ENCODE results near the gene ERCC4.

ERCC4 gene

DNA sequence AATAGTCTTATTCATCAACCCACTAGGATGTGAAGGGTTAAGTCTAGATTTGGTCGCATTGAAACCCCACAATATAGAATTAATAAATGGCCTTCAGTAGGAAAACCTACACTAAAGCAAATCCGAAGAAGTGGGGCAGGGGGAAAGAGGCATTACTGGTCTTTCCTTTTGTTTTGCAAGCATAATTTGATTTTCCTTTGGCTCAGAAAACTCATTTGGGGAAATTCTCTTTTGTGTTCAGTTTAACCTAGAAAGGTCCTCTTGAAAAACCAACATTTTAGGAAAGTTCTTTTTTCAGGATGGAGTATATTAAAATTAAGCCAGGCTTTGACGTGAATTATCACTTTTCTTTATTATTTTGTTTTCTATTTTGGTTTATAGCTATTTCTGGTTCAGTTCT lies 31.7 kb downstream of the ERCC4 start:
- DNase-seq = no peak

DNA sequence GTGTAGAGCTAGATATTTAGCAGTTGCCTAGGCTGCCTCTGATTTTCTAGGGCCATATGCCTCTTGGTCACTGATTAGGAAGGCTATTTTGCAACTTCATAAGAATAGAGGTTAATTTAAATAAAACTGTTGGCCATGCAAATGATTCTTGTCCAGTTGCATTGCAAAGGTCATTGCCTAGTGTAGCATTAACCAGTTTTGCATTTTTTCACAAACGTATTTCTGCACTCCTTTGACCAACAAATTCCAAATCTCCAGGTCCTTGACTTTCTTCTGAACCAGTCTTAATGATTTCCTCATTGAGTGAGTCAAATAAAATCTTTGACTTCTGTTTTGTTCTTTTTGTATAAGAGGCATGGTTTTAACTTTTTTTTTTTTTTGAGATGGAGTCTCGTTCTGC lies 33.5 kb downstream of the ERCC4 start:
- DNase-seq = no peak

DNA sequence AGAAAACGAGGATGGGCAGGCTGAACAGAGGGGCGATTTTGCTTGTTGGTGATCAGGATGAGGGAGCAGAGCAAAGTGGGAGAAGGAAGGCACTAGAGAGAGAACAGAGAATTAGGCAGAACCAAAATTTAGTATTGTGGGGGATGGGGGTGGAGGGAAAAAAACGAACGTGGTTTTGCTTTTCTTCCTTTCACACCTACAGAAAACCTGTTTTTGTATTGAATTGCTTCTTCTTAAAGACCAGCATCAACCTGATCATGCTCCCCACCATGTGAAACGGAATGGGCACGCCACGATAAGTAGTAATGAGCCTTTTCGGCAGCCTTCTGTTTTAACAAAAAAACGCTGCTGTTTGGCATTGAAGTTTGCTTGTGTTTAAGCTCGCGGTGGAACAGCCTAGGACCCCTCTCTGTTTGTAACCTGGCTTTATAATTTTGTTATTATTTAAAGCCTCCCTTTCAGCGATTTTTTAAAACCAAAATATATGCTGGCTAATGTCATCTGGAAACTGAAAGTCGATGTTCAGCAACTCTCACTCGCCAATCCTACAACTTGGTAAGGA lies 36.8 kb downstream of the ERCC4 start:
- DNase-seq = peak; percentile 4 to 5

DNA sequence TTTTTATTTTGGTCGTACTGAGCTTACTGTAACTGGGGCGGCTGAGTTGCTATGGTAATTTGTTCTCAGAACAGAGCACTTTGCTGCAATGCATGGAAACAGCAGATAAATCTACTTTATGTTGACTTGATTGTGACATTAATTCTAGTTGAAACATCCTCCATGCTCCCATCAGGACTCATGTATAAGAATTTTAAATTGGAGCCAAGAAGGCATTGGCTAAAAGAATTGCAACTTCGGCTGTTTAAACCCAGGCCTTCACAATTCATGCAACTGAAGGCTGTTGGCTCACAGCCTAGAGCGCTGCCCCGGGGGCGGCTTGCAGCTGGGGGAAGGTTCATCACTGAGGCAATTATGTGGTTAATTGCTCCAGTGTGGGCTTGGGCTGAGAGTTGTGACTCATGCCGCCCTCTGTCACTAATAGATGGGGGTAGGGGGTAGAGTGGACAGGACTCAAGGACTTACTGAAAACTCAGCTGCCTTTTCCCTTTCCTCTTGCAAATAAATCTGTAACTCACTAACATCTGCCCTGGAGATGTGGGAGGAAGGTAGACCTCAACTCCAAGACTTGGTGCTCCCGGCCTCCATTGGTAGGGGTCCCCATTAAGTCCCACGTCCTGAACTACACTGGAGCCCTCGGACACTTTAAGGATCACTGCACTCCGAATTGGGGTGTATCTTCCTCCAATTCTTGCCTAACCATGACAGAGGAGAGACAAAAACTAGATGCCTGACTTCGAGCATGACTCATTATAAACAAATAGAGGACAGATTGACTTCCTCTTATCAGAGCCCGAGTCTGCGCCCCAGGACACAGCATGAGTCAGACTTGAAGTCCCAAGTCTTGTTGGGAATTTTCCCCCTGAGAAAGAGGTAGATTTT lies 37.5 kb downstream of the ERCC4 start:
- peak; percentile 13 to 32 for DNase-seq

DNA sequence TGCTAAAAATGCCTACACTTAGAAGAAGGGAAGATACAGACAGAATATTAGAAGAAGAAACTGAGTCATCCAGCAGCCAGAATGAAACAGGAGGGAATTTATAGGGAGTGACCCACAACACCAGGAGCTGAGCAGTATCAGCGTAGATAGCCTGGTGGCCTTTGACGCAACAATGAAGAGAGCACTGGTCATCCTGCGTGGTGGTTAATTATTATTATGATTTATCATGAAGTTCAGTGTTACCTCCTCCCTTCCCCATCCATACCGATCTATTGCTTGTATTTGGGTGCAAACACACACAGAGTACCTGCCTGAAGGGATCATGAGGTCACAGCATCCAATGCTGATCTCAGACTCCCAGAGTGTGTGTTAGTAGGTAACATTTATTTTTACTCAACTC lies 38.5 kb downstream of the ERCC4 start:
- no peak for DNase-seq

DNA sequence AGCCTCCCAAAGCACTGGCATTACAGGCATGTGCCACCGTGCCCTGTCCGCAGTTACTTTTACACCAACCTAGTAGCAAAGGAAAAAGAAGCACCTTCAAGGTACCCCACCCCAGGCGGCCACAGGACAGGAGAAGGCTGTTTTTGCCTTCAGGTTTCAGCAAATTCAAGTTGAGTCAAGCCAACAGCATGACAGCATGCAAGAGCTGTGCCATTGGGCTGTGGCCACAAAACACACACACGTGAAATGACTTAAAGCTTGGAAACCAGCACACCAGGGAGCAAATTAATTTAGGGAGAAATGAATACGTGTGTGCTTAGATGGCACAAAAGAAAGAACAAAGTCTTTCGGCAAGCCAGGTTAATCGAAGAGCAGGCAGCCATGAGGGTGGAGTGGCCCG lies 39.7 kb downstream of the ERCC4 start:
- DNase-seq = no peak

DNA sequence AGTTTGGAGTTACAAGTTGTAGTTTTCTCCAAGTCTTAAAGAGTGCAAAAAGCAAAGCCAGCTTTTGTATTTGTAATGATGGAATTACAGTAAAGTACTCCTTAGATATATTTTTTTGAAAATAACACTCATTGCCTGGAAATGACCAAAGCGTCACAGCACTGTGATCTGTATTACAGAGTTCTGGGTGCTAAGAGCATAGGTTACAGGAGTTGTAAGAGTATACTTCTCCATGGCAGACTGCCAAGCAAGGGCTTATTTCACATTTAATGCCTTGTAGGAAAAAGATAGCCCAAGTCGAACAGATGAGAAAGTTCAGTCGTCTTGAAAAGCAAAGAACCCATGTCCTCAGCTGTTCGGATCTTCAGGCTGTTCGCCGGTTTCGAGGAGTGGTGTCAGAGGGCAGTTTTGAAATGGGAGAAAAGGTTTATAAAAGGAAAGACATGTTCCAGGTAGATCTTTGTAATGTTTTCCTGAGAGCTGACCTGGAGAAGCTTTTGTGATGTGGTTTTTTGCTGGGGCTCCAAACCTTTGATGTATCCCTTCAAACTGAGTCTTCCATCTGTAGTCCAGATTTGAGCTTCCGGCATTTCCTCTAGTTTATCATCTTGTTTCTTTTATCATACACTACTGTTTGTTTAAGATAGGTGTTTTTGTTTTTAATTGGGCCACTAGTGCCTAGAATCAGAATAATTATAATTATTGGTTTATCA lies 41.3 kb downstream of the ERCC4 start:
- no peak for DNase-seq

DNA sequence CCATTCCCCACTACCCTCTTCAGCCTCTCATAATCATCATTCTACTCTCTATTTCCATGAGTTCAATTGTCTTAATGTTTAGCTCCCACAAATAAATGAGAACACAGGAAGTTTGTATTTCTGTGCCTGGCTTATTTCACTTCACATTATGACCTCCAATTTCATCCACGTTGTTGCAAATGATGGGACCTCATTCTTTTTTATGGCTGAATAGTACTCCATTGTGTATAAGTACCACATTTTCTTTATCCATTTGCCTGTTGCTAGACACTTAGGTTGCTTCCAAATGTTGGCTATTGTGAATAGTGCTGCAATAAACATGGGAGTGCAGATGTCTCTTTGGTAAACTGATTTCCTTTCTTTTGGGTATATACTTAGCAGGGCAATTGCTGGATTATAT lies 42.3 kb downstream of the ERCC4 start:
- DNase-seq = no peak

DNA sequence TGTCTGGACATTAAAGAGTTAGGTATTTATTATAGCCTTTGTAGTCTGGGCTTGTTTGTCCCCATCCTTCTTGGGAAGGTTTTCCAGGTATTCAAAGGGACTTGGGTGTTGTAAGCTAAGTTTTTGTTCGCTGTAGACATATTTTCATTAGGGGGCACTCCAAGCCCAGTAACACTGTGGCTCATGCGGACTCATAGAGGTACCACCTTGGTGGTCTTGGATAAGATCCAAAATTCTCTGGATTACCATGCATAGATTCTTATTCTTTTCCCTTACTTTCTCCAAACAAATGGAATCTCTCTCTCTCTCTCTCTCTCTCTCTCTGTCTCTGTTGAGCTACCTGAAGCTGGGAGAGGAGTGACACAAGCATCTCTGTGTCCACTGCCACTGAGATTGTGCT lies 48.9 kb downstream of the ERCC4 start:
- no peak for DNase-seq

DNA sequence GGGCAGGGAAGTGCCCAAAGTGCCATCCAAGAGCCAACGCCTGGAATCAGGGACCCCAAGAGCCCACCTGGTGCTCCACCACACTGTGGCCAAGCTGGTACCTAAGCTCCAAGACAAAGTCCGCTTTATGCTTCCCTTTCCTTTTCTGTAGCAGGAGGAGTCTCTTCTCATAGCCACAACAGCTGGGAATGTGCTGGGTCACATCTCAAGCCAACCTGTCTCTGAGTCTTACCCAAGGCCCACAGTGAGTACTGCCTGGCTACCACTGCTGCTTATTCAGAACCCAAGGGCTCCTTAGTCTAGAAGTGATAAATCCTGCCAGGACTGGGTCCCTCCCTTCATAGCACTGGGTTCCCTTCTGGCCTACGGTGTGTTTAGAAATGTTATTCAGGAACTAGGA lies 49.8 kb downstream of the ERCC4 start:
- no peak for DNase-seq

DNA sequence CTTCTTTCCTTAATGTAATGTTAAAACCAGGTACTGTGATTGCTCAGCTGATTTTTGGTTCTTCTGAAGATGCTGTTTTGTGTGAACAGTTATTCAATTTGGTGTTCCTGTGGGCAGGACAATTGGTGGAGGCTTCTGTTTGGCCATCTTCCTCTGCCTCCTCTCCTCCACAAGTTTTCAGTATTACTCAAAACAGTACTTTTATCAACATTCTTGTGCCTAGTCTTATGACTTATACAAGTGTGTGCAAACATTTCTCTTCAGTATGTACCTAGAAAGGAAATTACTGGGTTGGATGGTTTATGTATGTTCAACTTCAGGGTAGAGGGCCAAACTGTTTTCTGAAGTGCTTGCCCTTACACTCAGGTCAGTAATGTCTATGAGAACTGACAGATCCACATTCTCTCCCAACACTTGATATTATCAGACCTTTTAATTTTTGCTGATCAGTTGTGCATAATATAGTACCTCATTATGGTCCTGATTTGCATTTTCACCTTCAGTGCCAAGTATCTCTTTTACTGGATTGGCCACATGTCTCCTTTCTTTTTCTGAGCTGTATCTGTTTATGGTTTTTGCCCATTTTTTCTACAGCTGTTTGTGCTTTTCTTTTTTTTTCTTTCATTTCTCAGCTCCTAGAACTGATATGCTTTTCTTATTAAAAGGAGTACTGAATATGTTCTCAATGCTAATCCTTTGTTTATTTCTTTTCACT lies 50.9 kb downstream of the ERCC4 start:
- DNase-seq = no peak

DNA sequence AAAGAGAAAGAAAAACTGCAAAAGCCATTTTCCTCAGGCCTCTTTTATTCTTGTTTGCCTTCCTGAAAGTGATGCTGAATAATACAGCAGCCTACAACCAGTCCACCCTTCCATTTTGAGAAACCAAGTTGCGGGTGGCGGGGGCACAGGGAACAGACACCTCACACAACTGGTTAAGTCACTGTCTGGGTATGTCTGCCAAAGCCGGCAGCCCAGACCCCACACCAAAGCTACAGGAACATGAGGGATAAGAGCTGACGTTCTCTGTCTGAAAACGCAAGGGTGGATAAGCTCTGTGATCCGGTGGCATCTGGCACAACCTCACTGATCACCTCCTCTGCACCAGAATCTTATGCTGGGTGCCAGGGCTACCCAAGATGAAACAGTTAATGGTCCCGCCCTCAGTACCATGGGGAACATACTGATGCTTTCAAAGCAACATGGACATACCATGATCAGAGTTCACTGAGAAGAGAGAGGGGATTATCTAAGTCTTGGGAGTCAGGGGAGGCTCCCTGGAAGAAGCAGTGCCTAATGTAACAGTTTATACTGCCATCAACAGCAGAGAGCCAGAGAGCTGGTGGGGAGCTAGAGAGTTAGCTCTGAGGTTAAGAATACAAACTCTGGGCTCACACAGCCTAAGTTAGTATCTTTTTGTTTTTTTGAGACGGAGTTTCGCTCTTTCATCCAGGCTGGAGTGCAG lies 53.5 kb downstream of the ERCC4 start:
- no peak for DNase-seq

DNA sequence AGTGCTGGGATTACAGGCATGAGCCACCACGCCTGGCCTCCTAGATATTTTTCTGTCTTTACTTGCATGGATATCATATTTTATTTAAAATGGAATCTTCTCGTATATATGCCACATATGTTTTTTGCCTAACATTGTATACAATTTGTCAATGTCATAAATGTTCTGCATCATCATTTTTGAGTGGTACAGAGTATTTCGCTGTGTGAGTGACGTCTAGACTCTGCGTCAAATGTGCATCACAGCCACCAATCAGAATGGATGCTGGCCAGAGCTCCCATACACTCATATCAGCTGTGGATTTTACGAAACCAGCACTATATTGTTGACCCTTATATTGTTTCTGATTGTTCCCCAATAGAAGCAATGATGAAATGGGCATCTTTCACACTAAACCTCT lies 57.2 kb downstream of the ERCC4 start:
- DNase-seq = no peak

DNA sequence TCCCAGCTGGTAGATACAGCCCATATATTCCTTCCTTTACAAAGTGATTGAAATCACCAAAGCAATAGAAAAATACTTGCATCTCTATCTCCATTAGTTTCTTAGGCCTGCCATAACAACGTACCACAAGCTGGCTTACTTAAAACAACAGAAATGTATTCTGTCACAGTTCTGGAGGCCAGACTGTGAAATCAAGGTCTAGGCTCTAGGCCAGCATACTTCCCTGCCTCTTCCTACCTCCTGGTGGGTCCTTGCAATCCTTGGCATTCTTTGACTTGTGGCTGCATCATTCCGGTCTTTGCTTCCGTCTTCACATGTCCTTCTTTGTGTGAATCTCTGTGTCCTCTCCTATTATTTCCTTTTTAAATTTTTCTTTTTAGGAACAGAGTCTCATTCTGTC lies 62.5 kb downstream of the ERCC4 start:
- DNase-seq = no peak

DNA sequence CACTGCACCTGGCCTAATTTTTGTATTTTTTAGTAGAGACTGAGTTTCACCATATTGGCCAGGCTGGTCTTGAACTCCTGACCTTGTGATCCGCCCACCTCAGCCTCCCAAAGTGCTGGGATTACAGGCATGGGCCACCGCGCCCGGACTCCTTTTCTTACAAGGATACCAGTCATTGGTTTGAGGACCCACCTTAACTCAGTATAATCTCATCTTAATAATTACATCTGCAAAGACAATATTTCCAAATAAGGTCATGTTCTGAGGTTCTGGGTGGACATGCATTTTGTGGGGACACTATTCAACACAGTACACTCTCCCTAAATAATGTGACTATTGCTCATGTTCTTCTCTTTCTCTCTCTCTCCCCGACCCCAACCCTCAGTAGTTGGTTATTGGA lies 63.7 kb downstream of the ERCC4 start:
- no peak for DNase-seq

DNA sequence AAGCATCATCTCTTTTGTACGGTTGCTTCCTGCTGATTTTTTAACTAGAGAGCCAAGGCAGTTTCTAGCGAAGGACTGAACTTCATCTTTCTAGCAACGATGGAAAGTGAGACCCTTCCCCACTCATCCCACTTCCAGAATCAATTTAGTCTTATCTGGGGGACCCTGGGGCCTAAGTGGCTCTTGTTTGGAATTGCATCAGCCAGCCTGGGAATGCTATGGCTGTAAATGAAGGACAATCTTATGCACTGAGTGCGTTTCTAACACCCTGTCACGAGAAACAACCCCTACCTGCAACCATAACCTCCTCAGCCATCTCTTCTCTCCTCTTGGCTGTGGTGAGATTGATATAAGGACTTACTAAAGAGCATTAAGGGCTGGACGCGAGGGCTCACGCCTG lies 64.8 kb downstream of the ERCC4 start:
- no peak for DNase-seq

DNA sequence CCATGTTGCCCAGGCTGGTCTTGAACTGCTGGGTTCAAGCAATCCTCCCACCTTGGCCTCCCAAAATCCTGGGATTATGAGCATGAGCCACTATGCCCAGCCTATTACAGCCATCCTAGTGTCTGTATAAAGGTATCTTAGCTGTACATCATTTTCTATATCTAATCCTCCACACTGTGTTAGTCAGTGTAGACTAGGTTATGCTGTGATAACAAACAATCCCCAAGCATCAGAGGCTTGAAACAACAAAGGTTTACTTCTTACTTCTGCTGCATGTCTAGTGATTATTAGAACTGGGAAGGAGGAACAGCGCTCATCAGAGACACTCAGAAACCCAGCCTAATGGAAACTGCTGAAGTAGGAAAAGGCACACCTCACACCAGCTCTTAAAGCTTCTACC lies 68.1 kb downstream of the ERCC4 start:
- DNase-seq = no peak

DNA sequence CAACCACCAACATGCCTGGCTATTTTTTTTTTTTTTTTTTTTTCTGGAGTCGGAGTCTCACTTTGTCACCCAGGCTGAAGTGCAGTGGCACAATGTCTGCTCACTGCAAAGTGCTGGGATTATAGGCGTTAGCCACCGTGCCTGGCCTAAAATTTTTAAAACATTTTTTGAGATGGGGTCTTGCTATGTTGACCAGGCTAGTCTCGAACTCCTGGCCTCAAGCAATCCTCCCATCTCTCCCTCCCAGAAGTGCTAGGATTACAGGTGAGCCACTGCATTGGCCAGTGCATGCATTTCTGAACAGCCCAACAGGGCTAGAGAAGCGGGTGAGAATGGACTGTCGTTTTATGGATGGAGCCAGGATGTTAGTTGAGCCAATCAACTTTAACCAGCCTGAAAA lies 72.4 kb downstream of the ERCC4 start:
- DNase-seq = no peak

DNA sequence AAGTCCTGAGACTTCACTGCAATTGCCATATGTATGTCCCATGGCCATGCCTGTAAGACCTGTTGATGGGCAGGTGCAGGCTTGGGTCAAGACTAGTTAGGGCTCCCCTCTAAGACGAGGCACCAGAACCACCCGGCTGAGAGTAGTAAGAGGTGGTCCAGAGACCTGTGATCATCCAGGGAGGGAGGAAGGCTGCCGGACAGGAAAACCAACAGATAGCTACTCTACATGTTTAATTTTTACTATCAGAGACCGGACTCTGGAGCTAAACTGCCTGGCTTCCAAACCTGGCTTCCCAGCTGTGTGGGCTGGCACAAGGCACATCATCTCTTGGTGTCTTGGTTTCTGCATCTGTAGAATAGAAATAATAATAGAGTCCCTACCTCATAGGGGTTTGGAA lies 73.0 kb downstream of the ERCC4 start:
- DNase-seq = no peak

DNA sequence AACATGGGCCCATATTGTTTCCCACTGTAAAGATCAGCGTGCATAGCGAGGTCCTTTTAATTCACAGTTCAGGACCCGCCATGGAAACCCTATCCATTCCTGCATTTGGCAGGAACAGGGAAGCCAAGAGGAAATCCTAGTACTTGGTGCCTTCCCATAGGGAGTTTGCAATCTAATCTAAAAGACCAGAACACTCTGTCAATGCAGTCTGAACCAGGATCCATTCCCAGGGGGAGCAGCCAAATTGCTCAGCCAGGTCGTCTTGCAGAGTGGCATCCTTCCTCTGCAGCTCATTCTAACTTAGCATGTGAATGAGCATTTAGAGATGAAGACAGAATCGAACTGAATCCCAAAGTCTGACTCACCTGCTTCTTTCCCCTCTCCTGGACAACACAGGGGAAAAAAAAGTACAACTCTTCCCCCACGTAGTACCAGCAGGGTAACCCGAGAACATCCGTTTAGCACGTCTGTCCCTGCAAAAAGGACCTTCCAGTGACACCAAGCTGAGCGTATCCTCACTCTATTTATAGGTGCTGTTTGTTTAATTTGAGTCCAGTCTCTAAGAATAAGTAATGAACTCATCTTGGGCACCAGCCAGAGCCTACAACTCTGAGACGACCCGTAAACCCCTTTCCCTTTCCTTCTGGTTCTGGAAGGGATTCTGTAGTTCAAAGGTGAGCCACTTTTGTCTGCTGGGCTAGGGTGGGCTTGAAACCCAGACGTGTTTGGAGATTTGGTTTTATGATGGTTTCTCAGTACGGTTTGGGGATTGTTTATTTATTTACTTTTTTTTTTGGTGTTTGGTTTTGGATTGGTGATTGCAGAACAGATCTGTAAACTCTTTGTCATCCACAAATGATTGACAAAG lies 74.5 kb downstream of the ERCC4 start:
- DNase-seq = no peak

DNA sequence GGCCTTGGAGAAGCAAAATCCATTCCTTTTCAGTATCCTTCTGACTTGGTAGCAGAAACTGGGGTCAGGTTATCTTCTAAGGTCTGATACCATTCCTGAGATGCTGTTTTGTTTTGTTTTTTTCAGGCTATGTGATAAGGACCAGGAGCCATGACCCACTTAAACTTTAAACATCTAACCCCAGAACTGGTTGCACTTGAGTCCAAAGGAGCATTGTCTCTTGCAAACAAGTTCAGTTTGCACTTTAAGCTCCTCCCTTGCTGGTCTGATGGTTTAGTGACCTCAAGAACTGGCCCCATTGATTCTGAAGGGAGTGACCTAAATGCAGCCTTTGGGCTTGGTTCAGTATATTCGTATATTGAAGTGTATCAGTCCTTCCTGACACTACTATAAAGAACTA lies 75.2 kb downstream of the ERCC4 start:
- DNase-seq = no peak

DNA sequence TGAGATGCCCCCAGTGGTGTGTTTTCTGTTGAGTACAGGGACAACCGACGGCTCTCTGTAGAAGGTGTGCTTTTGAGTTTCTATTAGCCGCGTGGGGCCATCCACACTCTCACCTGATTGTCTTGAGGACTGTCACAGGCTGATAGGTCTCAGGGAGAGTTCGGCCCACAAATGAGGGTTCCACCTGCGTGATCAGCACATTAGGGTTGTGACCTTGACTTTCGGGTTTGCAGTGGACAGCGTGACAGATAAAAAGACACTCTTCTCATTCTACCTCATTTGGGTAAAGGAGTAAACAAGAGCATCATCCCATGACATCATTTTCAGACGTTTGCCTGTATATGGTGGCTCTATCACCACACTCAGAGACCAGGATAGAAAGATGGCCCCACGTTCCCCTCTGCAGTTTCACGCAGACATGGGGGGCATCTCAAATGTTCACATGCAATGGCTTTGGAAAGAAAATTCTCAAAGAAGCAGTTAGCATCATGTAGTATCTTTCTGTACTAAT lies 76.9 kb downstream of the ERCC4 start:
- no peak for DNase-seq
